HG03196 (cell line): ENCODE data around the gene INTS1.

Experiments
- ATAC-seq: cut with Tn5 transposase; IDR thresholded peaks from one replicate; pipeline ENCODE4 v1.9.1; 2021; ENCODE audit not compliant: unreplicated experiment

Gene INTS1

GRCh38 chr7:1434891-1435670 lies 69.1 kb downstream of the INTS1 start:
- ATAC-seq: no peak

- ATAC-seq: no peak
These were observed 69.9 kb downstream of the INTS1 start for GRCh38 chr7:1434165-1434718.

- no peak for ATAC-seq
These were observed 70.9 kb downstream of the INTS1 start for GRCh38 chr7:1433128-1433920.

- ATAC-seq: no peak
These were observed 71.6 kb downstream of the INTS1 start for GRCh38 chr7:1432411-1433082.

- no peak for ATAC-seq
These were observed 72.4 kb downstream of the INTS1 start for GRCh38 chr7:1431634-1432380.

- no peak for ATAC-seq
These were observed 73.0 kb downstream of the INTS1 start for GRCh38 chr7:1431226-1431625.

- ATAC-seq: no peak
These were observed 73.9 kb downstream of the INTS1 start for GRCh38 chr7:1430056-1430845.

GRCh38 chr7:1428941-1429501 lies 75.2 kb downstream of the INTS1 start:
- ATAC-seq: no peak

- no peak for ATAC-seq
These were observed 77.0 kb downstream of the INTS1 start for GRCh38 chr7:1427064-1427657.

GRCh38 chr7:1426474-1426873 lies 77.7 kb downstream of the INTS1 start:
- ATAC-seq: no peak

GRCh38 chr7:1425292-1426136 lies 78.7 kb downstream of the INTS1 start:
- ATAC-seq: no peak

- ATAC-seq: no peak
These were observed 80.1 kb downstream of the INTS1 start for GRCh38 chr7:1424041-1424440.

- ATAC-seq: no peak
These were observed 80.9 kb downstream of the INTS1 start for GRCh38 chr7:1423264-1423811.

- ATAC-seq: no peak
These were observed 81.5 kb downstream of the INTS1 start for GRCh38 chr7:1422512-1423263.

- no peak for ATAC-seq
These were observed 82.2 kb downstream of the INTS1 start for GRCh38 chr7:1421946-1422345.

- no peak for ATAC-seq
These were observed 83.0 kb downstream of the INTS1 start for GRCh38 chr7:1421020-1421790.
